Ascending aorta (tissue), 2 donors: ENCODE results near the gene WDFY2. TPM values are rescaled to one million over a fixed set of nuclear protein-coding genes. Genes with fewer than 3 reads are reported as not detected.

Experiments
- DNase-seq, 2 donors: peaks; one replicate each; pipeline ENCODE4 v3.0.0-alpha.2; 2019; ENCODE audit warnings: low spot score in 2 of 2
- H3K27ac ChIP-seq, 2 donors: fragments of 200-600 bp; sonication (generic); one replicate each; pipeline ENCODE4 v1.5.1; 2016 to 2017; ENCODE audit warnings: mild to moderate bottlenecking in 1 of 2
- H3K27me3 ChIP-seq: fragments of 200-600 bp; sonication (generic); one replicate; pipeline ENCODE4 v1.5.1; 2017
- H3K36me3 ChIP-seq, 2 donors: fragments of 200-600 bp; sonication (generic); one replicate each; pipeline ENCODE4 v1.5.1; 2016
- H3K4me1 ChIP-seq, 2 donors: fragments of 200-600 bp; sonication (generic); one replicate each; pipeline ENCODE4 v1.5.1; 2016 to 2017; ENCODE audit warnings: mild to moderate bottlenecking in 1 of 2
- H3K4me3 ChIP-seq, 2 donors: fragments of 200-600 bp; sonication (generic); one replicate each; pipeline ENCODE4 v1.5.1; 2016 to 2017; ENCODE audit warnings: mild to moderate bottlenecking in 1 of 2
- H3K9me3 ChIP-seq, 2 donors: fragments of 200-600 bp; sonication (generic); one replicate each; pipeline ENCODE4 v1.5.1; 2016
- CTCF ChIP-seq, 3 experiments: fragments of 200-600 bp in 2 of 3; fragments of 450-650 bp in 1 of 3; sonication (generic) in 2 of 3; IDR thresholded peaks; one replicate each; pipeline ENCODE4 v1.5.1; 2016 to 2019; ENCODE audit warnings: antibody characterized with exemption in 3 of 3, mild to moderate bottlenecking in 1 of 3, moderate library complexity in 1 of 3
- intact Hi-C: fragments of 100-400 bp; cut with DNase I; formaldehyde crosslinking; loops from one replicate; pipeline ENCODE4 v1.15.1; 2023
- total RNA-seq: library from RNA; depleted of rRNA; stranded (reverse); fragments of >200 nt; gene quantifications from one replicate; pipeline ENCODE4 v1.1.0, GENCODE V29; 2016

WDFY2 gene
- total RNA-seq, 1 donor from 2014 or later: 6.1 TPM

- Histone ChIP-seq H3K4me3 (no peak overlapping the region), H3K9me3 (no peaks in the 10 kb centered on the region), H3K36me3 (no peaks in the 10 kb centered on the region), H3K4me1 (peaks cover 0 to 6% of the 10 kb centered on the region in 2 donors), H3K27me3 (no peaks in the 10 kb centered on the region), H3K27ac (no peak overlapping the region)
- no peak for TF ChIP-seq CTCF (IDR thresholded peaks at IDR 0.05)
- peak in 1 of 2 donors; percentile 71 for DNase-seq
- intact Hi-C loops: no loop called here
Observed at GRCh38 chr13:51811920-51812451, 227.7 kb downstream of the WDFY2 start.

- intact Hi-C loops: loop anchor here (2.0 kb wide), 1 partner anchor 315 kb away; the partner anchor contains the start of gene NEK5
Observed at GRCh38 chr13:51814071-51814470, 229.8 kb downstream of the WDFY2 start.

GRCh38 chr13:51814825-51815650 is 230.8 kb downstream of the WDFY2 start:
- intact Hi-C loops: loop anchor here (2.0 kb wide), 1 partner anchor 314 kb away; the partner anchor contains the start of gene NEK5

More at GRCh38 chr13:51814071-51814470, 229.8 kb downstream of the WDFY2 start:
- DNase-seq: no peak
- Histone ChIP-seq H3K27ac (no peak overlapping the region), H3K9me3 (no peaks in the 10 kb centered on the region), H3K27me3 (no peaks in the 10 kb centered on the region), H3K4me3 (no peak overlapping the region), H3K36me3 (no peaks in the 10 kb centered on the region), H3K4me1 (peaks cover 0 to 6% of the 10 kb centered on the region in 2 donors)
- TF ChIP-seq CTCF (IDR thresholded peaks at IDR 0.05): no peak

GRCh38 chr13:51815848-51816247 is 231.6 kb downstream of the WDFY2 start:
- no peak for TF ChIP-seq CTCF (IDR thresholded peaks at IDR 0.05)
- H3K4me1 ChIP-seq: peaks cover 0 to 6% of the 10 kb centered on the region in 2 donors
- no peaks in the 10 kb centered on the region for H3K36me3 ChIP-seq
- H3K27ac ChIP-seq: no peak overlapping the region
- intact Hi-C loops: loop anchor here (2.0 kb wide), 1 partner anchor 313 kb away; the partner anchor contains the start of gene NEK5
- DNase-seq: no peak
- no peak overlapping the region for H3K4me3 ChIP-seq
- no peaks in the 10 kb centered on the region for H3K27me3 ChIP-seq
- H3K9me3 ChIP-seq: no peaks in the 10 kb centered on the region

More at GRCh38 chr13:51814825-51815650, 230.8 kb downstream of the WDFY2 start:
- H3K27me3 ChIP-seq: no peaks in the 10 kb centered on the region
- no peaks in the 10 kb centered on the region for H3K36me3 ChIP-seq
- no peak overlapping the region for H3K27ac ChIP-seq
- H3K4me3 ChIP-seq: peak overlapping the region; percentile 9 to 50
- H3K4me1 ChIP-seq: peaks cover 0 to 6% of the 10 kb centered on the region in 2 donors
- no peaks in the 10 kb centered on the region for H3K9me3 ChIP-seq
- peak; percentile 57 to 75 (median 71) for TF ChIP-seq CTCF (IDR thresholded peaks at IDR 0.05)
- DNase-seq: peak in 1 of 2 donors; percentile 76

GRCh38 chr13:51816604-51817249 is 232.5 kb downstream of the WDFY2 start:
- Histone ChIP-seq H3K4me3 (no peak overlapping the region), H3K4me1 (peaks cover 0 to 6% of the 10 kb centered on the region in 2 donors), H3K36me3 (no peaks in the 10 kb centered on the region), H3K27ac (no peak overlapping the region), H3K9me3 (no peaks in the 10 kb centered on the region), H3K27me3 (no peaks in the 10 kb centered on the region)
- intact Hi-C loops: no loop called here
- no peak for DNase-seq
- TF ChIP-seq CTCF (IDR thresholded peaks at IDR 0.05): no peak

Other genes starting within 250 kb of the WDFY2 start
- not detected for gene SERPINE3, start 244.8 kb upstream of the WDFY2 start, total RNA-seq
- gene INTS6, start 131.4 kb upstream of the WDFY2 start, total RNA-seq: 43.5 TPM
- gene DHRS12, start 219.7 kb downstream of the WDFY2 start, total RNA-seq: 7.9 TPM